DMS153 treated with DMSO at 0.1 percent for 48 hours (cell line): ENCODE data around the gene SOS1.
"Not testable (repeated sequence)": the region's sequence is repeated elsewhere in the genome, so short reads cannot be mapped to it uniquely, and the experiment has no call there.

ENCODE experiments used
- DNase-seq: peaks from one replicate; lab custom pipeline; 2025; ENCODE audit not compliant: unreplicated experiment; lab: John Stamatoyannopoulos, UW

Gene SOS1

GRCh38 chr2:39107156-39107555 lies 13.7 kb downstream of the SOS1 start:
- peak; percentile 75 for DNase-seq

GRCh38 chr2:39099870-39100728 lies 20.8 kb downstream of the SOS1 start:
- DNase-seq = no peak

- peak; percentile 32 for DNase-seq
These were observed 21.5 kb downstream of the SOS1 start for GRCh38 chr2:39099310-39099869.

- no peak for DNase-seq
These were observed 25.2 kb downstream of the SOS1 start for GRCh38 chr2:39095624-39096023.

GRCh38 chr2:39094717-39095363 lies 26.0 kb downstream of the SOS1 start:
- no peak for DNase-seq

- no peak for DNase-seq
These were observed 27.5 kb downstream of the SOS1 start for GRCh38 chr2:39093218-39093898.

GRCh38 chr2:39091543-39091942 lies 29.3 kb downstream of the SOS1 start:
- no peak for DNase-seq

- no peak for DNase-seq
These were observed 29.8 kb downstream of the SOS1 start for GRCh38 chr2:39091063-39091462.

- no peak for DNase-seq
These were observed 40.7 kb downstream of the SOS1 start for GRCh38 chr2:39080152-39080551.

GRCh38 chr2:39069890-39070465 lies 50.9 kb downstream of the SOS1 start:
- DNase-seq = no peak

GRCh38 chr2:39069136-39069515 lies 51.7 kb downstream of the SOS1 start:
- no peak for DNase-seq

- DNase-seq = no peak
These were observed 52.3 kb downstream of the SOS1 start for GRCh38 chr2:39068299-39069135.

GRCh38 chr2:39065616-39066015 lies 55.2 kb downstream of the SOS1 start:
- DNase-seq = no peak

GRCh38 chr2:39062320-39062719 lies 58.5 kb downstream of the SOS1 start:
- DNase-seq = no peak

- DNase-seq = no peak
These were observed 59.6 kb downstream of the SOS1 start for GRCh38 chr2:39061280-39061679.

- DNase-seq = peak; percentile 46
These were observed 61.4 kb downstream of the SOS1 start for GRCh38 chr2:39059366-39059952.

- DNase-seq = no peak
These were observed 62.8 kb downstream of the SOS1 start for GRCh38 chr2:39058101-39058500.

GRCh38 chr2:39052665-39053064 lies 68.2 kb downstream of the SOS1 start:
- DNase-seq = not testable (repeated sequence)

- DNase-seq = no peak
These were observed 70.7 kb downstream of the SOS1 start for GRCh38 chr2:39050109-39050508.

- DNase-seq = no peak
These were observed 81.8 kb downstream of the SOS1 start for GRCh38 chr2:39039072-39039471.
